IMR-90 (cell line): ENCODE measurements around the gene PTGDR. TPM values are rescaled to one million over a fixed set of nuclear protein-coding genes. Genes with fewer than 3 reads are reported as not detected.
A peak's percentile ranks its signal among the peaks of the same experiment; 100 is the strongest.

Experiments
- ATAC-seq: fragments of 200-7000 bp; cut with Tn5 transposase; 2 replicates; pipeline ENCODE4 v1.9.1; 2020; ENCODE audit warnings: low read depth, mild to moderate bottlenecking, moderate library complexity
- BruUV-seq: library from RNA; stranded (reverse); fragments of 400-500 nt; replicated peaks from 2 replicates; lab custom pipeline; 2021; lab: Mats Ljungman, UMichigan
- CTCF ChIA-PET: fragments of 300-600 bp; formaldehyde crosslinking; extraction: SDS; loops from one replicate; lab custom pipeline; 2021; ENCODE audit warnings: antibody characterized with exemption; lab: Yijun Ruan, JAX
- POLR2A ChIA-PET: fragments of 300-600 bp; sonication (Branson Sonifier 250); formaldehyde crosslinking; loops from one replicate; lab custom pipeline; 2022; ENCODE audit warnings: antibody characterized with exemption; ENCODE audit not compliant: unreplicated experiment; lab: Charles Lee
- DNase-seq: peaks from one replicate; pipeline ENCODE4 v3.0.0; 2013
- H2AFZ ChIP-seq: replicated peaks from 2 replicates; pipeline ENCODE3; 2013; ENCODE audit warnings: low read length, mild to moderate bottlenecking; ENCODE audit not compliant: poor library complexity
- H2AK5ac ChIP-seq: 2 replicates; pipeline ENCODE4 v1.6.1; 2013; ENCODE audit warnings: low read depth, low read length, inconsistent platforms
- H2AK9ac ChIP-seq: replicated peaks from 2 replicates; pipeline ENCODE3; 2013; ENCODE audit warnings: mild to moderate bottlenecking, low read depth, low read length, moderate library complexity; ENCODE audit not compliant: poor library complexity
- H2BK120ac ChIP-seq: 2 replicates; pipeline ENCODE4 v1.6.1; 2013; ENCODE audit warnings: low read depth, low read length, inconsistent platforms
- H2BK15ac ChIP-seq: 3 replicates; pipeline ENCODE4 v1.6.1; 2013; ENCODE audit warnings: low read depth, low read length, inconsistent platforms
- H2BK20ac ChIP-seq: 2 replicates; pipeline ENCODE4 v1.6.1; 2013; ENCODE audit warnings: low read depth, mild to moderate bottlenecking, inconsistent platforms, low read length, moderate library complexity
- H2BK5ac ChIP-seq: 2 replicates; pipeline ENCODE4 v1.6.1; 2013; ENCODE audit warnings: mild to moderate bottlenecking, low read depth, low read length, inconsistent platforms; ENCODE audit not compliant: poor library complexity, severe bottlenecking
- H3K14ac ChIP-seq: replicated peaks from 2 replicates; pipeline ENCODE4 v1.6.1; 2013; ENCODE audit warnings: low read depth, low read length, inconsistent platforms
- H3K18ac ChIP-seq: 2 replicates; pipeline ENCODE4 v1.6.1; 2013; ENCODE audit warnings: low read depth, low read length, control low read depth
- H3K23ac ChIP-seq: 2 replicates; pipeline ENCODE4 v1.6.1; 2013; ENCODE audit warnings: low read depth, low read length, inconsistent platforms
- H3K27ac ChIP-seq: 2 replicates; pipeline ENCODE4 v1.5.1; 2013; ENCODE audit warnings: mild to moderate bottlenecking, control low read depth, low read length; ENCODE audit not compliant: insufficient read depth
- H3K27me3 ChIP-seq: 2 replicates; pipeline ENCODE4 v1.6.1; 2013; ENCODE audit warnings: low read length; ENCODE audit not compliant: control insufficient read depth, insufficient read depth
- H3K36me3 ChIP-seq: 2 replicates; pipeline ENCODE4 v1.6.1; 2013; ENCODE audit warnings: low read length, mixed read lengths; ENCODE audit not compliant: control insufficient read depth, insufficient read depth
- H3K4ac ChIP-seq: 2 replicates; pipeline ENCODE4 v1.6.1; 2013; ENCODE audit warnings: low read depth, low read length, inconsistent platforms
- H3K4me1 ChIP-seq: 2 replicates; pipeline ENCODE4 v1.6.1; 2013; ENCODE audit warnings: low read length, mixed read lengths; ENCODE audit not compliant: control insufficient read depth, insufficient read depth
- H3K4me2 ChIP-seq: 2 replicates; pipeline ENCODE4 v1.6.1; 2013; ENCODE audit warnings: low read depth, mild to moderate bottlenecking, control low read depth, low read length, moderate library complexity
- H3K4me3 ChIP-seq: 2 replicates; pipeline ENCODE4 v1.5.1; 2013; ENCODE audit warnings: low read depth, mild to moderate bottlenecking, control low read depth, low read length, moderate library complexity; ENCODE audit not compliant: insufficient read depth
- H3K56ac ChIP-seq: 2 replicates; pipeline ENCODE4 v1.6.1; 2013; ENCODE audit warnings: low read length, inconsistent platforms; ENCODE audit not compliant: insufficient read depth; ENCODE audit errors: extremely low read depth
- H3K79me1 ChIP-seq, 2 experiments: 2 replicates each; pipeline ENCODE4 v1.6.1; 2013; ENCODE audit warnings: low read length in 2 of 2, inconsistent platforms in 1 of 2, low read depth in 1 of 2
- H3K9ac ChIP-seq: 2 replicates; pipeline ENCODE4 v1.6.1; 2013; ENCODE audit warnings: low read depth, low read length, control low read depth
- H3K9me1 ChIP-seq: 2 replicates; pipeline ENCODE4 v1.6.1; 2013; ENCODE audit warnings: low read length, inconsistent platforms; ENCODE audit not compliant: insufficient read depth
- H3K9me3 ChIP-seq: 2 replicates; pipeline ENCODE4 v1.6.1; 2013; ENCODE audit warnings: low read length; ENCODE audit not compliant: control insufficient read depth, insufficient read depth
- H4K20me1 ChIP-seq: 2 replicates; pipeline ENCODE4 v1.6.1; 2013; ENCODE audit warnings: low read length, inconsistent platforms; ENCODE audit not compliant: insufficient read depth
- H4K5ac ChIP-seq: 2 replicates; pipeline ENCODE4 v1.6.1; 2013; ENCODE audit warnings: mild to moderate bottlenecking, low read depth, low read length, control low read depth
- H4K8ac ChIP-seq, 2 experiments: 2 replicates each; pipeline ENCODE4 v1.6.1; 2013; ENCODE audit warnings: low read depth in 2 of 2, low read length in 2 of 2, control low read depth in 1 of 2, inconsistent platforms in 1 of 2
- H4K91ac ChIP-seq: 2 replicates; pipeline ENCODE4 v1.6.1; 2013; ENCODE audit warnings: low read depth, low read length, inconsistent platforms; ENCODE audit not compliant: insufficient read depth
- BHLHE40 ChIP-seq: fragments of 150-350 bp; IDR thresholded peaks from 2 replicates; pipeline ENCODE4 v1.6.1; 2016; ENCODE audit warnings: mild to moderate bottlenecking, low read depth, low read length
- CEBPB ChIP-seq: IDR thresholded peaks from 2 replicates; pipeline ENCODE4 v1.6.1; 2012; ENCODE audit warnings: low read depth, low read length, improper control_type of control experiment
- CHD1 ChIP-seq: IDR thresholded peaks from 2 replicates; pipeline ENCODE4 v1.6.1; 2012; ENCODE audit warnings: low read depth, low read length, improper control_type of control experiment
- FOS ChIP-seq: fragments of 150-350 bp; IDR thresholded peaks from 2 replicates; pipeline ENCODE4 v1.6.1; 2016; ENCODE audit warnings: low read depth, low read length
- MAFK ChIP-seq: IDR thresholded peaks from 2 replicates; pipeline ENCODE4 v1.6.1; 2012; ENCODE audit warnings: low read depth, low read length, improper control_type of control experiment
- MAZ ChIP-seq: IDR thresholded peaks from 2 replicates; pipeline ENCODE4 v1.6.1; 2012; ENCODE audit warnings: low read depth, mild to moderate bottlenecking, low read length, improper control_type of control experiment, moderate library complexity, borderline replicate concordance
- MXI1 ChIP-seq: IDR thresholded peaks from 2 replicates; pipeline ENCODE4 v1.6.1; 2012; ENCODE audit warnings: low read depth, mild to moderate bottlenecking, low read length, moderate library complexity, borderline replicate concordance
- NFE2L2 ChIP-seq: fragments of 150-350 bp; IDR thresholded peaks from 2 replicates; pipeline ENCODE4 v1.6.1; 2016; ENCODE audit warnings: low read depth, mild to moderate bottlenecking, low read length
- POLR2A ChIP-seq: IDR thresholded peaks from 2 replicates; pipeline ENCODE4 v1.6.1; 2012; ENCODE audit warnings: mild to moderate bottlenecking, low read depth, low read length
- RAD21 ChIP-seq: IDR thresholded peaks from 2 replicates; pipeline ENCODE4 v1.6.1; 2012; ENCODE audit warnings: low read length, improper control_type of control experiment
- RCOR1 ChIP-seq: IDR thresholded peaks from 2 replicates; pipeline ENCODE4 v1.6.1; 2012; ENCODE audit warnings: mild to moderate bottlenecking, low read length, improper control_type of control experiment; ENCODE audit not compliant: insufficient replicate concordance
- RFX5 ChIP-seq: IDR thresholded peaks from 2 replicates; pipeline ENCODE4 v1.8.0; 2012; ENCODE audit warnings: low read depth, mild to moderate bottlenecking, low read length, moderate library complexity
- SMC3 ChIP-seq: fragments of 150-350 bp; IDR thresholded peaks from 2 replicates; pipeline ENCODE4 v1.6.1; 2016; ENCODE audit warnings: low read depth, mild to moderate bottlenecking, antibody characterized with exemption, low read length, moderate library complexity
- WGBS, 2 experiments: methylation state at CpG; one replicate each; pipeline versions ENCODE4 v1.1.5 to v1.1.7; 2013; ENCODE audit warnings: missing lambda C conversion rate in 2 of 2; ENCODE audit not compliant: insufficient read length in 1 of 2; ENCODE audit errors: extremely low coverage in 2 of 2; 5-methylcytosine and 5-hydroxymethylcytosine counted together
- dilution Hi-C: fragments of 300-500 bp; cut with HindIII; formaldehyde crosslinking; loops from one replicate; pipeline ENCODE4 v1.14.3; 2018; ENCODE audit warnings: low sequenced_read_pairs; ENCODE audit not compliant: unreplicated experiment
- in situ Hi-C: fragments of 300-500 bp; cut with MboI; formaldehyde crosslinking; loops from 3 replicates; pipeline ENCODE4 v1.14.3; 2019; ENCODE audit warnings: low sequenced_read_pairs, inconsistent platforms, mixed read lengths
- intact Hi-C: fragments of 100-400 bp; cut with micrococcal nuclease; formaldehyde crosslinking; loops from 2 replicates; pipeline ENCODE4 v1.10.0; 2022
- polyA plus RNA-seq, 3 experiments: library from polyadenylated mRNA; depleted of rRNA; stranded (reverse); fragments of >200 nt; gene quantifications; 2 replicates each; pipeline ENCODE4 v1.2.3, GENCODE V29; 2012; ENCODE audit warnings: low replicate concordance in 1 of 3
- total RNA-seq: library from RNA; depleted of rRNA; stranded (reverse); fragments of >200 nt; gene quantifications from 2 replicates; pipeline ENCODE4 v1.2.3, GENCODE V29; 2012
- TF ChIP-seq, protein P1 (sequence below): fragments of 150-350 bp; IDR thresholded peaks from 2 replicates; pipeline ENCODE4 v1.6.1; 2016; ENCODE audit warnings: low read depth, mild to moderate bottlenecking, low read length, moderate library complexity, borderline replicate concordance
- TF ChIP-seq, protein P2 (sequence below): fragments of 150-350 bp; IDR thresholded peaks from 2 replicates; pipeline ENCODE4 v1.6.1; 2017; ENCODE audit warnings: mild to moderate bottlenecking, antibody characterized with exemption, low read length, low read depth
- TF ChIP-seq, protein P3 (sequence below): conservative IDR thresholded peaks from 2 replicates; pipeline ENCODE4 v1.5.1; 2012; ENCODE audit warnings: mild to moderate bottlenecking, low read depth, low read length, improper control_type of control experiment

Gene PTGDR
- total and polyA plus RNA-seq, 2 of the 4 experiments (the other 2 are of a cell fraction): not detected

DNA sequence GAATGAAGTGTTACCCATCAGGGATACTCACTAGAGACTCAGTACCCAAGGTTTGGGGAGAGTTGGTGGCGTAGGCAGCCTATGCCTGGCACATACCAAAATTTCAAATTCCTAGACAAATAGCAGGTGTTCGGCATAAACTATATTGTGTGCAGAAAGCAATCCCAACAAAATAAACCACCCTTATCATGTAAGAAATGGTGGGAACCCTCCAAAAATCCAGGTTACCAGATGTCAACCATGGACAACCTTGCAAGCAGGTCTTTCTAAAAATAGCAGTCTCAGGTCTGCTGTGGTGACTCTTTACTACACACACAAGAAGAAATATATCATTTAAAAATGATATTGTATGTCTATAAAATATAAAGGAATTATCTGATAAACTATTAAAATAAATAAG, 28.9 kb downstream of the PTGDR start:
- H3K27me3 ChIP-seq: 0 out of 2 replicates have a peak, but pooled peaks cover 2% of the 10 kb centered on the region
- H3K36me3 ChIP-seq: no peaks in the 10 kb centered on the region
- H3K9me3 ChIP-seq: no peaks in the 10 kb centered on the region
- H3K56ac ChIP-seq: no peak overlapping the region
- H4K20me1 ChIP-seq: no peaks in the 10 kb centered on the region
- ChIA-PET POLR2A (no interaction called here), CTCF (no interaction called here)
- no peak overlapping the region for H4K8ac ChIP-seq
- TF ChIP-seq RFX5: no peak
- no peak for TF ChIP-seq SMC3
- no peak for TF ChIP-seq CEBPB
- no peak for TF ChIP-seq RCOR1
- TF ChIP-seq MAFK: no peak
- no peak for TF ChIP-seq CHD1
- no peak for TF ChIP-seq RAD21
- no peak for TF ChIP-seq NFE2L2
- no peak for TF ChIP-seq MAZ
- TF ChIP-seq, protein P1, sequence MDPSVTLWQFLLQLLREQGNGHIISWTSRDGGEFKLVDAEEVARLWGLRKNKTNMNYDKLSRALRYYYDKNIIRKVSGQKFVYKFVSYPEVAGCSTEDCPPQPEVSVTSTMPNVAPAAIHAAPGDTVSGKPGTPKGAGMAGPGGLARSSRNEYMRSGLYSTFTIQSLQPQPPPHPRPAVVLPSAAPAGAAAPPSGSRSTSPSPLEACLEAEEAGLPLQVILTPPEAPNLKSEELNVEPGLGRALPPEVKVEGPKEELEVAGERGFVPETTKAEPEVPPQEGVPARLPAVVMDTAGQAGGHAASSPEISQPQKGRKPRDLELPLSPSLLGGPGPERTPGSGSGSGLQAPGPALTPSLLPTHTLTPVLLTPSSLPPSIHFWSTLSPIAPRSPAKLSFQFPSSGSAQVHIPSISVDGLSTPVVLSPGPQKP: no peak
- TF ChIP-seq, protein P2, sequence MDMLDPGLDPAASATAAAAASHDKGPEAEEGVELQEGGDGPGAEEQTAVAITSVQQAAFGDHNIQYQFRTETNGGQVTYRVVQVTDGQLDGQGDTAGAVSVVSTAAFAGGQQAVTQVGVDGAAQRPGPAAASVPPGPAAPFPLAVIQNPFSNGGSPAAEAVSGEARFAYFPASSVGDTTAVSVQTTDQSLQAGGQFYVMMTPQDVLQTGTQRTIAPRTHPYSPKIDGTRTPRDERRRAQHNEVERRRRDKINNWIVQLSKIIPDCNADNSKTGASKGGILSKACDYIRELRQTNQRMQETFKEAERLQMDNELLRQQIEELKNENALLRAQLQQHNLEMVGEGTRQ: no peak
- no peak for TF ChIP-seq FOS
- TF ChIP-seq, protein P3, sequence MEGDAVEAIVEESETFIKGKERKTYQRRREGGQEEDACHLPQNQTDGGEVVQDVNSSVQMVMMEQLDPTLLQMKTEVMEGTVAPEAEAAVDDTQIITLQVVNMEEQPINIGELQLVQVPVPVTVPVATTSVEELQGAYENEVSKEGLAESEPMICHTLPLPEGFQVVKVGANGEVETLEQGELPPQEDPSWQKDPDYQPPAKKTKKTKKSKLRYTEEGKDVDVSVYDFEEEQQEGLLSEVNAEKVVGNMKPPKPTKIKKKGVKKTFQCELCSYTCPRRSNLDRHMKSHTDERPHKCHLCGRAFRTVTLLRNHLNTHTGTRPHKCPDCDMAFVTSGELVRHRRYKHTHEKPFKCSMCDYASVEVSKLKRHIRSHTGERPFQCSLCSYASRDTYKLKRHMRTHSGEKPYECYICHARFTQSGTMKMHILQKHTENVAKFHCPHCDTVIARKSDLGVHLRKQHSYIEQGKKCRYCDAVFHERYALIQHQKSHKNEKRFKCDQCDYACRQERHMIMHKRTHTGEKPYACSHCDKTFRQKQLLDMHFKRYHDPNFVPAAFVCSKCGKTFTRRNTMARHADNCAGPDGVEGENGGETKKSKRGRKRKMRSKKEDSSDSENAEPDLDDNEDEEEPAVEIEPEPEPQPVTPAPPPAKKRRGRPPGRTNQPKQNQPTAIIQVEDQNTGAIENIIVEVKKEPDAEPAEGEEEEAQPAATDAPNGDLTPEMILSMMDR: no peak
- TF ChIP-seq BHLHE40: no peak
- no peak for TF ChIP-seq MXI1
- no peak for TF ChIP-seq POLR2A
- no peak overlapping the region for H3K4me3 ChIP-seq
- H3K4me2 ChIP-seq: no peak overlapping the region
- H3K27ac ChIP-seq: no peak overlapping the region
- no peak overlapping the region for H4K5ac ChIP-seq
- no peak overlapping the region for H3K23ac ChIP-seq
- no peaks in the 10 kb centered on the region for H3K4me1 ChIP-seq
- no peak overlapping the region for H3K4ac ChIP-seq
- H3K18ac ChIP-seq: no peak overlapping the region
- H2AFZ ChIP-seq: peak overlapping the region; percentile 43
- H3K9me1 ChIP-seq: 0 out of 2 replicates have a peak, but pooled peaks cover 3% of the 10 kb centered on the region
- intact Hi-C loops: loop anchor here (5.0 kb wide), 1 partner anchor 396 kb away; no protein-coding TSS in a partner anchor
- H2BK20ac ChIP-seq: no peak overlapping the region
- no peak overlapping the region for H4K91ac ChIP-seq
- DNase-seq (no peak), ATAC-seq (no peak)
- in situ Hi-C loops: no loop called here
- dilution Hi-C loops: no loop called here
- H2AK5ac ChIP-seq: peak overlapping the region; percentile 4; the same call in 1 of the 2 replicates
- no peak overlapping the region for H3K9ac ChIP-seq
- no peak overlapping the region for H2AK9ac ChIP-seq
- no peak overlapping the region for H2BK5ac ChIP-seq
- no TSS peak for BruUV-seq
- no peak overlapping the region for H3K14ac ChIP-seq
- H2BK15ac ChIP-seq: no peak overlapping the region
- WGBS, 2 experiments: no CpG with 5 or more reads among the region's 2 CpGs
- H3K79me1 ChIP-seq: no peaks in the 10 kb centered on the region
- no peak overlapping the region for H2BK120ac ChIP-seq
